Heart left ventricle (tissue), 13 donors: ENCODE data around the gene SETBP1.

Experiments used
- POLR2A ChIP-seq, 2 donors: fragments of 450-650 bp; IDR thresholded peaks; one replicate each; pipeline ENCODE4 v1.6.1; 2017; ENCODE audit warnings: antibody characterized with exemption in 2 of 2, mild to moderate bottlenecking in 2 of 2, moderate library complexity in 2 of 2
- TF ChIP-seq, protein P1 (sequence below), 12 donors: fragments of 200-600 bp; sonication (generic) in 4 of 12; IDR thresholded peaks; one replicate each; pipeline versions ENCODE4 v1.5.0 to v1.8.0; 2018 to 2022; ENCODE audit warnings: antibody characterized with exemption in 12 of 12, mild to moderate bottlenecking in 5 of 12
- donor health status: ischemic (EF 13 %, LVEDD 7.1; RV severe dilation, severe dysfunction).
- donor health status: DM: no; HTN: yes; CAD: no.
- donor health status: DM: no; HTN: no; CAD: no.
- donor health status: ischemic (EF 25% LVEDD 6.9; RV normal size, moderate dysfunction).
- donor health status: ischemic (EF 25% LVEDD 5.7; RV mildly dilated, moderate dysfunction).
- donor health status: ischemic (EF 35%, LVEDD 5.7; RV mildly dilated, moderate dysfunction).
- donor health status: nonischemic (EF 11% LVEDD 7.7; RV severe dilation, severe dysfunction).
- donor health status: DM: yes; HTN: yes; CAD: no.
- donor health status: PGD.
- donor health status: ischemic (EF 29% LVEDD 5.4; RV normal size, mild dysfunction).
- donor health status: nonischemic (EF 23%, LVEDD 6.1; RV moderate dilation, normal function).

DNA sequence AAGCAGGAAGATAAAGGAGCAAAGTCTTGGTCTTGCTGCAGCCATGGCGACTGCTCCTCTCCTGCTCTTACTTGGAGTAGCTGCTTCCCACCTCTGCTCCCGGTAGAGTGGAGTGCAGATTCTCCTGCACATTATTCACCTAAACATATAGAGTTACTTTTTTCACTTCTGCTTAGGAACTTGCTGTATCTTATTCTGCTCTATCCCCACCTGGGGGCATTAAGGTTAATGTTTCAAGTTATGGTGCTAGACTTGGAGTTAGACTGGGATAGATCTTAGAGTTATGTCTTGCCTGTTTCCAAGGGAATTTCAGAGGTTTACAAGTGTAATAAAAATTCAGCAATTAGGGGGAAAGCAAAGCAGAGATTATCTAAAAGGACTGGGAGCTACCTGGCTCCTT, 144.2 kb downstream of the SETBP1 start:
- TF ChIP-seq, protein P1, sequence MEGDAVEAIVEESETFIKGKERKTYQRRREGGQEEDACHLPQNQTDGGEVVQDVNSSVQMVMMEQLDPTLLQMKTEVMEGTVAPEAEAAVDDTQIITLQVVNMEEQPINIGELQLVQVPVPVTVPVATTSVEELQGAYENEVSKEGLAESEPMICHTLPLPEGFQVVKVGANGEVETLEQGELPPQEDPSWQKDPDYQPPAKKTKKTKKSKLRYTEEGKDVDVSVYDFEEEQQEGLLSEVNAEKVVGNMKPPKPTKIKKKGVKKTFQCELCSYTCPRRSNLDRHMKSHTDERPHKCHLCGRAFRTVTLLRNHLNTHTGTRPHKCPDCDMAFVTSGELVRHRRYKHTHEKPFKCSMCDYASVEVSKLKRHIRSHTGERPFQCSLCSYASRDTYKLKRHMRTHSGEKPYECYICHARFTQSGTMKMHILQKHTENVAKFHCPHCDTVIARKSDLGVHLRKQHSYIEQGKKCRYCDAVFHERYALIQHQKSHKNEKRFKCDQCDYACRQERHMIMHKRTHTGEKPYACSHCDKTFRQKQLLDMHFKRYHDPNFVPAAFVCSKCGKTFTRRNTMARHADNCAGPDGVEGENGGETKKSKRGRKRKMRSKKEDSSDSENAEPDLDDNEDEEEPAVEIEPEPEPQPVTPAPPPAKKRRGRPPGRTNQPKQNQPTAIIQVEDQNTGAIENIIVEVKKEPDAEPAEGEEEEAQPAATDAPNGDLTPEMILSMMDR (IDR thresholded peaks at IDR 0.05): no peak
- no peak for TF ChIP-seq POLR2A (IDR thresholded peaks at IDR 0.05)
